HG03095 (cell line): ENCODE data around the gene PLSCR5.

Experiments used
- ATAC-seq: cut with Tn5 transposase; IDR thresholded peaks from one replicate; pipeline ENCODE4 v1.9.1; 2021; ENCODE audit warnings: moderate library complexity; ENCODE audit not compliant: unreplicated experiment

Gene PLSCR5, protein sequence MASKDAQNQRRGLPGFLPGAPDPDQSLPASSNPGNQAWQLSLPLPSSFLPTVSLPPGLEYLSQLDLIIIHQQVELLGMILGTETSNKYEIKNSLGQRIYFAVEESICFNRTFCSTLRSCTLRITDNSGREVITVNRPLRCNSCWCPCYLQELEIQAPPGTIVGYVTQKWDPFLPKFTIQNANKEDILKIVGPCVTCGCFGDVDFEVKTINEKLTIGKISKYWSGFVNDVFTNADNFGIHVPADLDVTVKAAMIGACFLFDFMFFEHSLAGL

DNA sequence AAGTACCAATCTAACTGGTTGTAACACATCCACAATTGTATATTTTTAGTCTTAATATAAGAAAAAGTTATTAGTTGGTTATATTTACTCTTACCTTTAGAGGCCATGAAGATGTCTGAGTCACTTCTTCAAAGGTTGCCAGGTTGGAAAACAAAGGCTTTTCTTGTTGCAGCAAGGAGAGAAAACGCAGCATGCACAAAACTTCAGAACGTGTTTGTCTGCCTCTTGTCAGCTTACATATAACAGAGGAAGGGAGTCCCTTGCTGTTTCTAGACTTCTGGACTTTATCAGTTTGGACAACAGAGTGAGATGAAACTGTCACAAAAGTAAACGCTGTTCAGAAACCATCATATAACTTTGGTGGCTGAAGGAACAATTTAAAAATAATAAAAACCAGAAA, at the start of gene PLSCR5:
Gene PLSCR5, minus strand, starts transcription at position 241 of the 400 bp plus-strand sequence. Its CDS starts 134 bp downstream, at position 107.
- no peak for ATAC-seq

DNA sequence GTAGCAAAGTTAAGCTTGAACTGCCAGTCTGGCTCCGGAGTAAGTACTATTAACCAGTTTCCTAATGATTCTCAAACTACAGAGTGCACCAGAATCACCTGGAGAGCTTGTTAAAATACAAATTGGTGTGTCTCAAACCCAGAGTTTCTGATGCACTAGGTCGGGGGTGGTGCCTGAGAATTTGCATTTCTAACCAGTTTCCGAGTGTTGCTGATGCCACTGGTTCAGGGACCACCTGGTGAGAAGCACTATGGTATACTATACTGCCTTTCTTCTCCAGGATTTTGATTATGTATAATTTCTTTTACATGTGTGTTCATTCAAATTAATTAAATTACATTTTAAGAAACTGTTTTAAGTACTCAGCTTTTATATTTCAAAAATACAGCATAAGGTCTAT, 48.8 kb upstream of the PLSCR5 start:
- no peak for ATAC-seq

DNA sequence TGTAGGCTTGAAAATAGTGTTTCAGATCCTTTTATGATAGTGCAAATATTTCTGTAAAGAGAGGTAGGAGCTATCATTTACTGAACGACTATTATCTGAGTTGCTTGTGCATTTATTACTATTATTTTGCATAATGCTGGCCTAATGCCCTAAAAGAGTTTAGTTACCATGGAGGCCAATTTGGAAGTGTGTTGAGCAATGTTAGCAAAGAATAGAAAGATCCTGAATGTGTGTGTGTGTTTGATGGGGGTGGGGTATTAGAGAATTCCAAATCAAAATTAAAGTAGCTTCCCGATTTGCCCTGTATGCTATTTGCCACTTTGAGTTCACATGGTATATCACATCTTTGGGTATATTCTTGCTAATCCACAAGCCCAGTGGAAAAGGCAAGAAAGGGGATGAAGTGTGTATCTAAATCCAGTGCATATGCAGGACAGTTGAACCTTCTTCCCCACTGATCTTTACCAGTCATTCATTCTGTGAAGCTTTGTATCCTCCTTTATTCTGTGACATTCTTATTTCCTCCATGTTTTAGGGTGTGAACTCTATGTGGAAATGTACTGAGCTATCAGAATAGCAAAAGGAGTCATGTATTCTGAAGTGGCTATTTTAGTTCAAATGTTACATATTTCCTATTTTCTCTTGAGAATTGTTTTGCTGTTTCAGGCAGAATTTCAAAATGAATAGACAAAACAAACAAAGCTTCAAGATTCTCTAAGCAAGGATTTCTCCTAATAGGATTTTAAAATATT, 45.7 kb upstream of the PLSCR5 start:
- no peak for ATAC-seq

DNA sequence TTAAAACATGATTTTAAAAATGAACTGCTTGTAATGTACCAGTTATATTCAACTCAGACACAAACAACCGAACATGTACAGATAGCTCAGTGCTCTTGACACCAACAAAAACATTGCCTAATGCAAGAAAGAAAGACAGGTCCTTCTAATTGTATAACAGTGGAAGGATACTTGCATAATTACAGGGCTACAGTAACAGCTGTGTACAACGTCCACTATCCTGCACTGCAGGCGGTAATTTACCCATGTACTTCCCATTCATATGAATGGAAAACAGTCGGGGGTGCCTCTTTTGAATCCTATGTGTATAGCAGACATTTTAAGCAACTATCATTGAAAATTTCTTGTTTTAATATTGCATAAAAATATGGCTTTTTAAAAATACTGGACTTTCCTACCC, 41.1 kb upstream of the PLSCR5 start:
- ATAC-seq = no peak

DNA sequence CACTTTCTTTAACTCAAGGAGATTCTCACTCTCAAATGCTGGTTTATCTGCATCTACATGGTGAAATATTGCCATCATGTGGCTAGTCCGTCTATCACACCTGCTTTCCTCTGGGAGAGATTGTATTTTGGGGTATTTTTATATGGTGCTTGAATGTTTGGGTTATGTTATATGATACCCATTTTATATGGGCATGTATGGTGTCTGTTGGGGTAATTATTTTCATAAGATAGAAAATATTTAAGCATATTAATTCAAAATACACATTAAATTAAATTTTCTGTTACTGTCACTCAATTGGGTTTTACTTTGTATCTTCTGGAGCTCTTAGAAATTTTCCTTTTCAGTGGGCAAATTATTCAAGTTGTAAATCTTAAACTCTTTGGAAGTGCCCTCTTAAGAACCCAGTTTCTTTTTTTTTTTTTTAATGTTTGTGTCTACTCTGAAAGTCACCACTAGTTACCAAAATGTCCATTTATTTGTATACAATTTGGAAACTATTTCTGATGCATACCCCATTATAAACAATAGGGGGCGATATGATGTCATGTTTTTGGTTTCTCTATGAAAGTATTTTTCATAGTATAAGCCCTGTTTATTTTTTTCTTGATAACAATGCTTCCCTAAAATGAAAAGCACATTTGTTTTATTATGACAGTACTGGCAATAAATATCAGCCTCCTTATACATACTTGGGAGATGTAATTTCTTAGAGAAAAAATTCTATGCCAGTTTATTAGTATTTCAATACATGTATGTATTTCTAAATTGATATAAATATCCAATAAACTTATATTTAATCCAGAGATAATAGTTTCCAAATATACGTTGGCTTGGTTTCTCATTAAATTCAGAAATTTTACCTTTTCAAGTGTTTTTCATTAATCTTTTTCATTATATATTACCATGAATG, 36.1 kb upstream of the PLSCR5 start:
- peak; percentile 84 for ATAC-seq

DNA sequence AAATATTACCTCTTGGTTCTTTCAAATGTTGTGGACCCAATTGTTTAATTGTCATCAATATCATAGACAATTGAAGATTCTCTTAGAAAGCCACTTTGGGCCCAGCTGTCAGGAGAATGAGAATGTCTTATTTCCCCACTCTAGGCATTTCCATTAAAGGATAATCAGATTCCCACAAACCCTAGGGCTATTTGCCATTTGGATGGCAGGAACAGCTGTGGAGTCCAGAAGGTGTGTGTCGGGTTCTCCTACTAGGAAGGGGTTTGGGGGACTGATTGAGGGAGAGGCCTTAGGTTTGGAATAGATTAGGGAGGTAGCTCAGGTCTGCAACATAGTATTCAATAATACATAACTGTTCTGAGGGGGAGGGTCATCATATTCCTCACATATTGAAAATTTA, 35.2 kb upstream of the PLSCR5 start:
- no peak for ATAC-seq

DNA sequence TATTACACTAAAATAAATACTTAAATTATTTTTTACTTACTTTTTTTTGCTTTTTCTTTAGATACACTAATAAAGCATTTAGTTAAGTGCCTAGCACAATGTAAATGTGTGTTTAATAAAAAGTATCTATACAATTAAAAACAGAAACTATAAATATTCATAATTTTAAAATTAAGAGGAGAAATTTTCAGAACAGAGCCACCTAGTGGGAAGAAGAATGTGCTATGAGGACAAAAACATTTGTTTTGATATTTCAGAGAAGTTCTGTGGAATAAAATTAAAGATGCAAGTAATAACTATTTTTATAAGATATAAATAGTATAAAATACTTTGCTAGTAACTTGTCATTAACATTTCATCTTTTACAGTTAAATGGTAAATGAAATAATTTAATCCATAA, 33.6 kb upstream of the PLSCR5 start:
- ATAC-seq = no peak

DNA sequence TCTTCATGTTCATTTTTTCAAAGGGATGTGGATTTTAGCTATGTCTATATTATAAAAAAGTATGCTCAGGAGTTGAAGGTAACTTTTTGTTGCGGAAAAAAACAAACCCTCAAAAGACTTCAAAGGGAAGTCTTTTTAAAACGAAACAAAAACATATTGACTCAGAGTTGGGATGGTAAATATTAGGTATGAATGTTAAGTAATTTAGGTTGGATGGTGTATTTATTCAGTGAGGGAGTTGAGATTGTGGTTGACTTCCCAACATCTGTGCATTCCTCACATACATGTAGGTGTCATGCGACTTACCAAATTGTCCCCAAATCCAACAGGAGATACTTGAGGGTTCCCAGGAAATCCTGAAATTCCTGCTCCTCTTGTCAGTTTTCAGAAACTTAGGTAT, 32.7 kb upstream of the PLSCR5 start:
- ATAC-seq = no peak

DNA sequence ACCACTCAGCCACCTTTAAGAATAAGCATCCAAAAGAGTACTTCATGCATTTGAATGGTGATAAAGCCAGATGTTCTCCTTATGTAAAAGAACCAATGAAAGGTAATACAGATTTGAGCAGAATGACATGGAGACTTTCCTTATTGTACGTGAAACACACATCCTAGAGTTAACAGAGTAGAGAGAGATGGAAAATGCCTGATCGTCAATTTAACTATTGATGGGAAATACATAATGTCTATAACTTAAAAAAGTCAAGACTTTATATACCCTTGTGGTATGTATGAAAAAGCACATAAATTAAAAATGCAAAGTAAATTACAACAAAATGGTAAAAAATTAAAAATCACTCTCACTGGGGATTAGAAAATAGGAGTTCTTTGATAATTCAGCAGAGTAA, 31.7 kb upstream of the PLSCR5 start:
- ATAC-seq = no peak

DNA sequence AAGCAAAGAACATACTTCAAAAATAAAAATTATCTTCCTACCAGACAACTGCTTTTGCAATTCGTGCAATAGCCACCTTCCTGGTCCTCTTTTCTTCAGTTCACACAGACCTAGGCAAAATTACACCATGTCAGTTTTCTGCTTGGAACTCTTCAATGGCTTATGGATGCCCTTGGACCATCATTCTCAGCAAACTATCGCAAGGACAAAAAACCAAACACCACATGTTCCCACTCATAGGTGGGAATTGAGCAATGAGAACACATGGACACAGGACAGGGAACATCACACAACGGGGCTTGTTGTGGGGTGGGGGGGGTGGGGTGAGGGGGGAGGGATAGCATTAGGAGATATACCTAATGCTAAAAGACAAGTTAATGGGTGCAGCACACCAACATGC, 29.2 kb upstream of the PLSCR5 start:
- no peak for ATAC-seq

DNA sequence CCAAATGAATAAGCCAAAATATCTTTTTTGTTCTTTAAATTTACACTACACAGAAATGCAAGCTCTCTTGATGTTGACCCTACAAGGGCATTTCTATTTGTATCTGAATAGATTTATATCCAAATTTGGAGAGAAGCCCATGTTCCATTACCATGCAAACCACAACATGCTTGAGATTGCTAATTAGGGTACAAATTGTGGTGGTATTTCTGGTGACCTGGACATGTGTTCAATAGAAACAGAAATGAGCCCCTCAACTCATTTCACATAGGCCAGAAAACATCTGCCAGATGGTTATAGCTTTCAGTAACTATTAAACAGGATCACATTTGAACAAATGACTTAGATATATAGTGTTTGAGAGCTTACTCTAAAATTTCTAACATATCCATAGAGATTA, 23.5 kb upstream of the PLSCR5 start:
- ATAC-seq = no peak

DNA sequence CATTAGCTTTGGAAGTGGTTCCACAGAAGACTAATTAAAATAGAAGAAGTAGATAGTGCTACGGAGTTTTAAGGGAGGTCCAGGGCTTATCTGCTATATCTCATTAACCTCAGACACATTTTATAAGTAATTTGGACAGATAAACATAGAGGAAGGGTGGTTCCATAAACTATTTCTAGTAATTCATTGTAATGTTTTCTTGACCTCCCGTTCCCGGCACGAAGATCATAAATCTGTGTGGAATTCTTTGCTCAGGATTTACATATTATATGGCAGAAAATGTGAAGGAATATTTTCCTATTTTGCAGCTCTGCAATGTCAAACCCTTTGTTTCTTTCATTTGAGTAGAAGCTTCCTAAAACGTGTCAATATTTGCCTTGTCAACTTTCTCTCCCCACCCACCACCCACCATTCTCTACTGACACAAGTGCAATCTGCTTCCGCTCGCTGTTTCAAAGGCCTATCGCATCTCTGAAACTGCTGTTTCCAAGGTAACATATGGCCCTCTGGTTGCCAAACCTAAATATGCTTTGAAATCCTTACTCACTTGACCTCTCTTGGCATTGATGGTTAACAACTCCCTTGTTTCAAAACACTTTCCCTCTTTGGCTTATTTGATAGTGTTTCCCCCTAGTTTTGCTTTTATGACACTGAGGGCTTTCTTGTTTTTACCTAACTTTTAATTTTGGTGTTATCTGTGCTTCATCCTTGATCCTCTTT, 21.4 kb upstream of the PLSCR5 start:
- no peak for ATAC-seq

DNA sequence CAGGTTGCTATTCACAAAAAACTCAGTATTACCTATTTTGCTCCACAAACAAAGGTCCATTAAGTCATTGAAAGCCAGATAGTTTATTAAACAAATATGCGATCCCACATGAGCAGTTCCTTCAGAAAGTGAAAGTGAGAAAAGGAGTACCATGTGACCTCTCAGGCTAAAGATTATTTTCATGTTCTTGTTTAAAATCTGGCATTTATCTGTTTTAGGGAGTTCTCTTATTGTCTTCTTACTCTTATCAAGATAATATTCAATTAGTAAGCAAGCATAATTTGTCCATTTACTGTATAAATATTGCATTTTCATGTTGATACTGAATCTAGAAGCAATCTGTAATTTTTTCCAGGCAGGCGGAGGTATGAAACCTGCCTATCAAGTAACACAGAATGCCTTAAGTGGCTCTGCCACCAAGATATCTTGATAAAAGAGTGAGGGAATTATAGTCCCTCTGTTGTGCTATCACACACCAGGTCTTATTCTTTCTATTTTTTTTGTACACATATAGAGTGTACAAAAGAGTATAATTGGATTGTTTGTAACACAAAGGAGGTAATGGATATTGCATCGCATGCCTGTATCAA, 20.1 kb upstream of the PLSCR5 start:
- ATAC-seq = no peak

DNA sequence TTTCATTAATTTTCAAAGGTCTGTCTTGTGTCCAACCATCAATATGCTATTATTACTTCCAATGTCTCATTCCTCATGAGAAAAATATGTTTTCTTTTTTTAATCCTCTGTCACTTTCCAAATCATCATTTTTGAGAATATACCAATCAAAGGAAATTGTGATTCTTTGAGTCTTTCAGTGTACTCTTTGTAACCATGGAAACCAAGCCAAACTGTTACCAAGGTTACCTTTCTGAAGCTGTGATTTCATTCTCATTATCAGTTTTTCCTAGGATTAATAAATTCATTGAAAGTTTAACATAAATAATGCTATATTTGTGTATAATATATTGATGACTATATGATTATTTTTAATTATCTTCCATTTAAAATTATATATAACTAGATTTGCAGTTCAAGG, 16.6 kb upstream of the PLSCR5 start:
- ATAC-seq = no peak

DNA sequence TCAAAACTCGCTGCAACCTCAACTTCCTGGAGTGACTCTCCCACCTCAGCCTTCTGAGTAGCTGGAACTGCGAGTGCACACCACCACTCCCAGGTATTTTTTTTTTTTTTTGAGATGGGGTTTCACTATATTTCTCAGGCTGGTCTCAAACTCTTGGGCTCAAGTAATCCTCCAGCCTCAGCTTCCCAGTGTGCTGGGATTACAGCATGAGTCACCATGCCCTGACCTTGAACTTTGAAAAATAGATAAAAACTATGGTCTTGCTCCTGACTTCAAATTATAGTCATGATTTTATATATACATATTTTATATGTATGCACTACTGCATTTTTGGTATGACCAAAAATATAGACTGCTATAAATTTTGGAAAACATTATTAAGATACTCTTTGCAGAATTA, 6.9 kb upstream of the PLSCR5 start:
- ATAC-seq = no peak

DNA sequence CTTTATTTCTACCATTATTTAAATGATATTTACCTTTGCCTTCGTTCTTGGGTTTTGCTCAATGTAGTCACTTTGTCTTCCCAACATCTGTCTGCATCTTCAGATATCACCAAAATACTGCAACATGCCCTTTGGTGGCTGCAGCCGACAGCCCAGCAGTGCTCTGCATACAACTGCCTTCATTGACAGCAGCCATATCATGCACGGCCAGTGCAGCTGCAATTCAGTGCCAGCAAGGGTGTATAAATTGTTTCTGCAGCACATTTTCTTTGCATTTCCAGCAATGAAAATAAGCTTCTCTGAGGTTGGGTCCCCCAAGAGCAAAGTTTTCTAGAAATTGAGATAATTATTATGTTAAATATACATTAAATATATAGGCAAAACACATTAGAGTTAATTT, 6.0 kb upstream of the PLSCR5 start:
- ATAC-seq = no peak

DNA sequence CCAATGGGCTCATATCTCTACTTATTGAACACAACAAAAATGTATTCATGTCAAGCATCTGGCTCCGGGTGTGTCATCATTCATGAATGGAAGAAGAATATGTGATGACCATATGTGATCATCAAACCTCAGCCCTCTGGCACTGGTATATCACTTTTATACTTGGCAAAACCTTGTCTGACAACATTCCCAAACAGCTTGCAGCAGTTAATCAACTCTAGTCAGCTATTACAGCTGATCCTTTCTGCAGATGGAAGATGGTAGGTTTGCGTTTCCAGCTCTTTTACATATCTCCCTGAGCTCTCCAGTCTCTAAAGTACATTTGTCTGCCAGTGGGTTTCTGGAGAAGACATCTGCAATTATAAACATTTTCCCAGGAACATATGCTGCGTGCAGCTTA, 6.6 kb downstream of the PLSCR5 start:
- no peak for ATAC-seq

DNA sequence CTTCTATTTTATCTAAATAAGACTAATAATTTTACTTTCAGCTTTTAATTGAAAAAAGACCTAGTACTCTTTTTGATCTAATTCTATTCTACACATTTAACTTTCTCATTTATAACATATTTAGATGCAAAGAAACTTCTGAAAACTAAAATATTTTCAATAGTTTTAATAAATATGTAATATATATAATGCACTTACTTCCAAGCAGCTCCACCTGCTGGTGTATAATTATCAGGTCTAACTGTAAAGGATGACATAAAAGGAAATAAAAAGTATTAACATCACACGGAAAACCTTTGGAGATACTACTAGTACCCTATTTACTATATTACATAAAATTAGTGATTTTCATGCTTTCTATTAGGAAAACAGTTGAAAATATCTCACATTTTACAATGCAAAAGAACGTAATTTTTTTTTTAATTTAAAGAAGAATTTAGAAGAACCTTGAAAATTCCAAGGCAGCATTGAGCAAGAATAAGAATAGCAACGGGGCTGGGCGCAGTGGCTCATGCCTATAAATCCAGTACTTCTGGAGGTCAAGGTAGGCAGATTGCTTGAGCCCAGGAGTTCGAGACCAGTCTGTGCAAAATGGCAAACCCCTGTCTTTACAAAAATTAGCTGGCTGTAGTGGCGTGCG, 10.2 kb downstream of the PLSCR5 start:
- no peak for ATAC-seq

DNA sequence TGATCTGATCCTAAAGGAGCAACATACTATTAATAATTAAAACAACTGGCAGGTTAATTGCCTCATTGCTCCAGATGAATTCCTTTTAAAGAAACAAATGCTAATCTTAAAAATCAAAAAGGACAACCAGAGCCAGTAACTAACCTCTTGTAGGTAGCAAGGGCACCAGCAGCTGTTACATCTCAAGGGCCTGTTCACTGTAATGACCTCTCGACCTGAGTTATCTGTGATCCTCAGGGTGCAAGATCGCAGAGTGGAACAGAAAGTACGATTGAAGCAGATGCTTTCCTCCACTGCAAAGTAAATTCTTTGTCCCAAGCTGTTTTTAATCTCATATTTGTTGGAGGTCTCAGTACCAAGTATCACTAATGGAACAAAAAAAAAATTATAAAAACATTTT, 11.4 kb downstream of the PLSCR5 start:
- no peak for ATAC-seq

DNA sequence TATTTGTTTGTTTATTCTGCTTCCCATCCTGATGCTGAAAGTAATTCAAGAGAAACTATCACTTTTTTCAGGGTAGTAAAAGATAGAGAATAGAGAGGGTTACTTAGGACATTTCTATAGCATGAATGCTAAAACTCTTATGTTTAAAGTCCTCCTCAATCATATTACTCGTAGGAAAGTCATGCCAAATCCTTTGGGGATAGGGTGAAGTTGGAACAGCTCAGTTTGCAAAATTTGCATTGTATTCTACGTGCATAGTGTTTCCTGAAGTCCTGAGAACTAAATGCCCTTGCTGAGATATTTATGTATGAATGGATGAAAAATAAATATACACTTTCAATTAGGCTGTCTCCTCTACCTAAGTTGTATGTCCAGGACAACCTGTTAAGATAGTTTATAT, 14.6 kb downstream of the PLSCR5 start:
- ATAC-seq = no peak
